ENCODE measurements around the gene NEURL1B.
A peak's percentile ranks its signal among the peaks of the same experiment; 100 is the strongest.

NEURL1B gene

DNA sequence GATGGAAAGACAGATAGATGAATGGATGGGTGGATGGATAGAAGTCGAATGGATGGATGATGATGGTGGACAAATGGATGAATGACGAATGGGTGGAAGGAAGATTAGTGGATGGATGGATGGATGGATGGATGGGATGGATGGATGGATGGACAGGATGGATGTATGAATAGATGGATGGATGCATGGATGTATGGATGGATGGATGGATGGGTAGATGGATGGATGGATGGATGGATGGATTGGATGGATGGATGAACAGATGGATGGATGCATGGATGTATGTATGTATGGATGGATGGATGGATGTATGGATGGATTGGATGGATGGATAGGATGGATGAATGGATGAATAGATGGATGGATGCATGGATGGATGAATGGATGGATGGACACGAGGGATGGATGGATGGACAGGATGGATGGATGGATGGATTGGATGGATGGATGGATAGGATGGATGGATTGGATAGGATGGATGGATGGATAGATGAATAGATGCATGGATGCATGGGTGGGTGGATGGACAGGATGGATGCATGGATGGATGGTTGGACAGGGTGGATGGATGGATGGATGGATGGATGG, 77.6 kb downstream of the NEURL1B start:
- DNase-seq = no peak

DNA sequence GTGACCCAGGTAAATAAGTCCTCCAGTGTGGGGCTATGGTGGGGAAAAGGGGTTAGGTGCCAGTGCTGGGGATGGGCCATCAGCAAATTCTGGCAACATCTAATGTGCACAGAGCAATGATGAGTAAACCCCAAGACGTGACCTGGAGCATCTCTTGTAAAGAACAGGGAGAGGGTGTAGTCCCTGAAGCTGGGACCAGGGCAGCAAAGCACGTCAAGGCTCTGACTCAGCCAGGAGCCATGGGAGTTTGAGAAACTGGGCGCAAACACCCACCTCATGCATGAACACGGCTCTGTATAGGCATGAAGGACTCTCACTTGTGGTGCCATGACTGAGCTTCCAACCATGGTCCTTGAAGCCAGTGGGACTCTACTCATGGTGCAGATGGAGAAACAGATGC, 78.1 kb downstream of the NEURL1B start:
- DNase-seq = no peak

DNA sequence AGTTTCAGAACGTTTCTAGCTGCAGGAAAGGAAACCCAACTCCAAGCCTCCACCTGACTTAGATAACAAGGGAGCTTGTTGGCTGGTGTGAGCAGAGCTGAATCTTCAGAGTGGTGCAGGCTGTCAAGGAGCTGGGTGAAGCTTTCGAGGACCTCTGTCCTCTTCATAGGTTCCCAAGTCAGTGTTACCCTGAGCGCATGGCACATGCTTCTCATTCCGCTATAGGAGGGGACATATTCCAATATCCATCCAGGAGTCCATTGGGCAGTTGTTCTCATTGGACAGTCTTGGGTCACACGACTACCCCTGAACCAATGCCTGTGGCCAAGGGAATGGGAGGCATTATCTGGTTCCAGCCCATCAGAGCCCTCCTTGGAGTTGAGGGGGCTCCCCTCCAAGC, 79.6 kb downstream of the NEURL1B start:
- no peak for DNase-seq

DNA sequence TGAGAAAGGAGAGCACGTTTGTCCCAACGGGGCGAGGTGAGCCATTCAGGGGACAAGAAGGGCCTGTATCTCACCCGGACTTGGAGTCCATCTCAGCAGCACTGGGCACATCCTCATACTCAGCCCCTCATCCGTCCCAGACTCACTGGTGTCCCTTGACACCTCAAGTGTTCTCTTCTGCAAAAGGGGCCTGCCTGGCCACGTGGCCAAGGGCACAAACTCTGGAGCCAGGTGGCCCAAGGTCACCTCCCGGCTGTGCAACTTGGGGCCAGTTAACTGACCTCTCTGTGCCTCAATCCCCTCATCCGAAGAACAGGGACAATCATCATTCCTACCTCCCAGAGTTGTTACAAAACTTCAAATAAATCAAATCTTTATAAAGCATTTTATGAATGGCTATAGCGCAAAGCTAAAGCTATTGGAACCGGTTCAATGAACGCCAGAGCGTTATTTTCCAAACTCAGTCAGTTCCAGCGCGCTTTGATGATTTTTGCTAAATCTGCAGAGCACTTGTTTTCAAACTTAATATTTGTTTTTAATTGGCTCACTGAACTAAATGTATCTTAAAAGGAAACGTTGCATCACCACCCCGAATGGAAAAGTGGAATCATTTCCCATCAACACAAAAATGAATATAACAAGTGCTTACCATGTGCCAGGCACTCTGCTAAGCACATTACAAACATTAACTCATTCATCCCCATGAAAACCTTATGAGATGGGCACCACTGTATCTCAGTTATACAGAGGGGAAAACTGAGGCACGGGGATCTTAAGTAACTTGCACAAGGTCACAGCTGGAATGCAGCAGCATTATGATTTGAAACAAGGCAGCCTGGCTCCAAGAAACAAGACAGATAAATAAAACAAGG, 80.6 kb downstream of the NEURL1B start:
- DNase-seq = no peak

DNA sequence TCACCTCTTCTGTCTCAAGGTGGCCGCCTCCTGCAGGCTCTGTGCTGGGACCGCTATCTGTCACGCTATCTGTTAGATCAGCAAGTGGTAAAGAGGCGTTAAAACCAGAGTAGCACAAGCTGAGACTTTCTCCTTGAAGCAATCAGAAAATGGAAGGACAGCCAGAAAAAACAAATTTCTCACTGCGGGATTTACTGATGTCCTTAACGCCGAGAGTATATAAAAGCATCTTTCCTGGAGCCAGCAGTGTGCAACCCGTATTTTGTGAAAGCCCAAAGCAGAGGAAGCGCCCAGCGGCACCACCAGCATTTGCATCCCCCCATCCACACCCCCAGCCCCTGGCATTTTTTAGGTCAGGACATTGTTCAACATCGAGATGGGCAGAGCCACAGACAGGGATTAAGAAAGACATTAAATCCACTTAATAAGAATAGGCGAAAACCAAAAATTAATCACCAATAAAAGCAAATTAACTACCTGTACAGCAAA, 81.3 kb downstream of the NEURL1B start:
- no peak for DNase-seq

- no peak for DNase-seq
Measured at GRCh38 chr5:172723508-172723907, 82.4 kb downstream of the NEURL1B start.

GRCh38 chr5:172724242-172725183, 83.5 kb downstream of the NEURL1B start:
- DNase-seq = peak; percentile 39

- DNase-seq = no peak
Measured at GRCh38 chr5:172725273-172725672, 84.2 kb downstream of the NEURL1B start.

DNA sequence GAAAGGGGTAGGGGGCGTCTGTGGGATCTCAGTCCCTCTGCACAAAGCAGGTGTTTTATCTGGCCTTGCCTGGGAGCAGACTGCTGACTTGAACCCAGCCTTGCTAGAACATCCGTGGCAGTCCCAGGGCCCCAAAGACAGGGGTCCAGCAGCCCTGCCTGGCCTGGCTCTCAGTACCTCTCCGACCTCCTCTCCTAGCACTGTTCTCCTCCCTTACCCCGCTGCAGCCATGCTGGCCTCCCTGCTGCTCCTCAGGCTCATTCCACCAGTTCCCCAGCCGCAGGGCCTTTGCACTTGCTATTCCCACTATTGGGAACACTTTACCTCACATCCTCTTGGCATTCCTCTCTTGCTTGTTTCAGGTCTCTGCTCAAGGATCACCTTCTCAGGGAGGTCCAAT, 84.7 kb downstream of the NEURL1B start:
- no peak for DNase-seq

DNA sequence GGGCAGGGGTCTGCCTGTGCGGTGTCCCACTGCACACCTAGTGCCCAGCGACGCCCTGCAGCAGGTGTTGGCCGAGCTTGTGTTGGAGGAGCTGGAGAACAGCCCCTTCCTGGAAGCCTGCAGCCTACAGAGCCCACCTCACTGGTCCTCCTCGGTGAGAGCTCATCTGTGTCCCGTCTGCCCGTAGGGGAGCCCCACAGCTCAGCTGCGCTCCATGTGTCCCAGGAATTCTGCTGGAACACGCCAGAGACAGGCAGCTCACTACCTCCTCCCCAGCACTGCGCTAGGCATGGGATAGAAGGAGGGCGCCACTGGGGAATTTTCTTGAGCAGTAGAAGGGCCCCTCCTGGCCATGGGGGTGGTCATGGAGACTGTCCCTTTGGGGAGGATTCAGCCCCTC, 85.9 kb downstream of the NEURL1B start:
- no peak for DNase-seq

DNA sequence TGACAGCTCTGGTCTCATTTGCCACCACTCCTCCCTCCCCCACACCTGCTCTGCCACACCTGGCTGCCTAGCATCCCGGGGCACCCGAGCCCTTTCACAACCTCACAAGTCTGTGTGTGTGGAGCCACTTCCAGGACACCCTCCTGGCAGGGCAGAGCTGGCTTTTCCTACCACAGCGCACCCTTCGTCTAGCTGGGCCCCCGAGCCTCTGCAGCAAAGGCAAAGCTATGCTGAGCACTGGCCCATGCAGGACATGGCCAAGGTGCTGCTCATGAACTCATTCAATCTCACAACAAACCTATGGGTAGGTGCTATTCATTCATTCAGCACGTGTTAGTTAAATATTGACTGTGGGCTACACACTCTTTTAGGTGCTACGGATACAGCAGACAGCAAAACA, 86.5 kb downstream of the NEURL1B start:
- DNase-seq = peak; percentile 67

DNA sequence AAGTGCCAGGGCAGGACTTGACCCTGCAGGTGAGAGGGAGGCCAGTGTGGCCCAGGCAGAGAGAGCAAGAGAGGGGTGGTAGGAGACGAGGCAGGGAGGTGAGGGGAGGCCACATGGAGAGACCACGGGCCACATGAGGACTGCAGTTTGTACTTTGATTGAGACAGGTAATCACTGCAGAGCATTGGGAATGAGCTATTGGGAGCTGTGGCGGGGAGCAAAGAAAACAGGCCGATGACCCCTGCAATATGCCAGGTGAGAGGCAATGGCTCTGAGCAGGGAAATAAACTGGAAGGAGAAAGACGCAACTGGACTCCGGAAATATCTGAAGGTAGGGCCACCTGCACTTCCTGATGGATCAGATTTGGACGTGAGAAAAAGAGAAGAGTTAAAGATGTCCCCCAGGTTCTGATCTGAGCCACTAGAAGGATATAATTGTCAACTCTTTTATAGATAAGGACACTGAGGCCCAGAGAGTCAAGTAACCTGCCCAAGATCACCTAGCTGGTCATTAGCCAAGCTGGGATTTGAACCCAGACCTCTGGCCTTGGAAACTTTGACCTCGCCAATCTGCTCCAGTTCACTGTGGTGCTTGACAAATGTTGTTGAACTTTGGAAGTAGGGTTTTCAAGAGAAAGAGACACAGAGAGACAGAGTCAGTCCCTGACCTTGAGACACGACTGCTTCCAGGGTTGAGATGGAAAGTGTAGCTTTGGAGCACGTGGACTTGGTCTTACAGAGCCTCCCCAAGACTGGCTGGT, 87.6 kb downstream of the NEURL1B start:
- DNase-seq = no peak

DNA sequence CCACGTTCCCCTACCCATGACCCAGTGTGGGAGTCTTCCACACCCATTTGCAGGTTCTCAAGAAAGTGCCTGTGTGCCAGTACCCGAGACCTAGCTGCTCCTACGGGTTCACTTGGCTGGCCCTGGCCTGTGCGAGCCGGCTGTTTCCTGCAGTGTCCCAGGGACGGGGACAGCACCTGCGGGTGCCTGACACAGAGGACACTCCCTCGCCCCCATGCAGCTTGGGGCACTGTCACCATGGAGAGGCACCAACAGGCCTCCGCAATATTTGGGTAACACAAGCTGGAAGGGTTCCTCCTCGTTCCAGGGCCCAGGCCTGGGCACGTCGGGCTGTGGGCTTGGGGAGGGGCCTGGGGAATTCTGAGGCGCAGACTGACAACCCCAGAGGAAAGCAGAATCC, 88.5 kb downstream of the NEURL1B start:
- no peak for DNase-seq

- no peak for DNase-seq
Measured at GRCh38 chr5:172730222-172730621, 89.2 kb downstream of the NEURL1B start.

GRCh38 chr5:172730981-172731679, 90.1 kb downstream of the NEURL1B start:
- DNase-seq = peak; percentile 97

DNA sequence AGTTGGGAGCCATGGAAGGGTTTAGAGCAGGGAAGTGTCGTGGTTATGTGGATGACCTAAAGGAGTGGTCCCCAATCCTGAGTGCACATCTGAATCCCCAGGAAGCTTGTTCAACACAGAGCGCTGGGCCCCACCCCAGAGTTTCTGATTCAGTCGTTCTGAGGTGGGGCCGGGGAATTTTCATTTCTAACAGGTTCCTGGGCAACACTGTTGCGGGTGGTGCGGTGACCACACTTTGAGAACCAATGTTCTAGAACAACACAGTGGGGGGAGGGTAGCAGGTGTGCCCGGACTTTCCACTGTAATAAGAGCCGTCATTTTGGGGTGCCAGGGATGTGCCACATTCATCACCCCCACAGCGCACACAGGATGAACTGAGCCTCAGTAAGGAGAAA, 90.6 kb downstream of the NEURL1B start:
- DNase-seq = no peak

DNA sequence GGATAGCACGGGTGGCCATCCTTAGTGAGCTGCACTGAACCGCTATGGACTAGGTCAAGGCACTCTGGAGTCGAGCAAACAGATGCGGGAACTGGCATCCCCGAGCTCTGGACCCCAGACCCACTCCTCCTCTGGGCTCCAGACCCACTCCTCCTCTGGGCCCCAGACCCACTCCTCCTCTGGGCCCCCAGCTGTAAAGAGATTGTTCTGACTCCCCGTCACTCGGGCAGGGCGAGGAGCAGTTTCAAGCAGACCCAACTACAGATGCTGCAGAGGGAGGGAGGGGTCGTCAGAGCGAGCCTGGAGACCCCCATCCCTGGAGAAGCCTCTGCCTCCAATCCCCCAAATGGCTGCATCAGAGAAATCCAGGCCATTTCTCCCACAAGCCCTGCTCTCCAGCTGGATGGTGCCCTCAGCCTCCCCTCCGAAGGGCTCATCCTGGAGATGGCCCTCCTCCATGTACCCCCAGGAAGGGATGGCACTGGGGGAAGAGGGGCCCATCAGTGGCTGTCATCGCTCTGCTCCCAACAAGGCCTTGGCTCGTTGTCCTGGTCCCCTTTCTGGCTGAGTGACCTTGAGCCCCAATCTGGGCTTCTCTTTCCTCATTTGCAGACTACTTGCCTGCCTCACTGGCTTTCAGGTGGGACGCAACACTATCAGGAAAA, 91.3 kb downstream of the NEURL1B start:
- DNase-seq = no peak

DNA sequence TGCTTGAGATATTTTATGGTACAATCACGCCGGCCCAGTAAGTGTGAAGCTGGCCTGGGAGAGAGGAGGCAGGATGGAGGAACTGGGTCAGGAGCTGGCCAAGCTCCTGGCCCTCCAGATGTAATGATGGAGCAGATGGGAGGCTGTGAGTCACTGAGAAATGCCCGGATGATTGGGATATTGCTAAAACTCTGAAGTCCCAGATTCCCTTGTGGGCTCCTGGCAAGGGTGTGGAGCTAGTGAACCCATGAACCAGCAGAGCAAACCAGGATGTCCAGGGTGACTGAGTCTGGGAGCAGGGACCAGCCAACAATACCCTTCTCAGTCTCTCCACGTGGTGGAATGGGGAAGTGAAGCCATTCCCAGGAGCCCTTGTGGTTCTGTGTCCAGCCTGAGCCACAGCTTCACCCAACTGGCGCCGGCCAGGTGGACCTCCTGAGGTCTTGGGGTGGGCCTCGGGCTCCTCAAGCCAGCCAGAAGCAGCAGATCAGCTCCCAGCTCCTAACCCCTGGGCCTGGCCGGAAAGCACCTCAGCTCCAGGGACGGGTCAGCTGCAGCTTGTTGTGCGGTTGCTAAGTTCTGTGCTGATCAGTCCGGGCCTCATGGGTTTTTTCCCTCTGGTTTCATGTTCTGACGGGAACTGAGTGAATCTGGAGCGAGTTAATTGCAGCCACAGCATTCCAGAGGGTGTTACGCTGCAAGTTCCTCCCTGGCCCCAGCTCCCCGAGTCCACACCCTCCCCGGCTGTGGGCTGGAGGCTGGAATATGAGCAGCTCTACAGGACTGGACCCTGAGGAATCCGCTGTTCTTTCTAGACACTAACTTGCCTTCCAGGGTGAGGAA, 92.3 kb downstream of the NEURL1B start:
- peak; percentile 38 for DNase-seq

- DNase-seq = no peak
Measured at GRCh38 chr5:172733974-172734346, 92.9 kb downstream of the NEURL1B start.

DNA sequence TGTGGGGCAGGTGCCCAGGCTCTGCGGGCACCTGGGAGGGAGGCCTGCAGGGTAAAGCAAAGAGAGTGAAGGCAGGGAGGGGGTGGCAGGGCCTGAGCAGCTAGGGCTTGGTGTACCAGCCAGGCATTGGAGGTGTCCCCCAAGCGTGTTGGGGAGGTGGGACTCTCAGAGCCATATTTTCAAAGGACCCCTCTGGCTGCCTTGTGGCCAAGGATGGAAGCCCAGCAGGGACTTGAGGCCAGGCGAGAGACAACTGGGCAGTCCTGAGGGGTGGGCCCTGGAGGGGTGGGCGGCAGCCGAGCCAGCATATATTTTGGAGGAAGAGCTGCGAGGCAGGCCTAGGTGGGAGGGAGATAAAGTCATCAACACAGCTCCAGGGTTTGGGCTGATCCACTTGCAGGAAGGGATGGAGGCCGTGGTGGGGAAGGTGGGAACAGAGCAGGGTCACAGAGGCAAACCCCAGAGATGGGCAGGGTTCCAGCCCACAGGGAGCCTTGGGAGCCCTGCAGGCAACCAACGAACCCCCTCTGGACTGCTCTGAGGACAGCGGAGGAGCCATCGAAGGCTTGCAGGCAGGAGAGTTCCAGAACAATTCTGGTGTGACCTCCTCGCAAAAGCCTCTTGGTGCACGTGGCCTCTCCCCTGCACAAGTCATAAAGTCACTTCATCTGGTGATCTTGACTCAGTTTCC, 94.2 kb downstream of the NEURL1B start:
- DNase-seq = no peak
